Smooth muscle cell (in vitro differentiated cells): ENCODE data around the gene PRKCZ. TPM values are rescaled to one million over a fixed set of nuclear protein-coding genes. Genes with fewer than 3 reads are reported as not detected.
A peak's percentile ranks its signal among the peaks of the same experiment; 100 is the strongest.

Experiments used
- DNase-seq: peaks from one replicate; lab custom pipeline; 2025; ENCODE audit not compliant: unreplicated experiment; lab: John Stamatoyannopoulos, UW
- H2AFZ ChIP-seq: fragments of 200-600 bp; sonication (generic); 2 replicates; pipeline ENCODE4 v1.6.0; 2016; ENCODE audit warnings: antibody characterized with exemption, low read depth, mild to moderate bottlenecking
- H3F3A ChIP-seq: fragments of 200-600 bp; sonication (generic); 2 replicates; pipeline ENCODE4 v1.6.0; 2017; ENCODE audit warnings: antibody characterized with exemption, low read depth
- H3K27ac ChIP-seq: fragments of 200-600 bp; sonication (generic); 2 replicates; pipeline ENCODE4 v1.5.1; 2016; ENCODE audit warnings: low read depth, mild to moderate bottlenecking
- H3K27me3 ChIP-seq: fragments of 200-600 bp; sonication (generic); 2 replicates; pipeline ENCODE4 v1.6.1; 2016; ENCODE audit warnings: low read depth, mild to moderate bottlenecking
- H3K36me3 ChIP-seq: fragments of 200-600 bp; sonication (generic); 2 replicates; pipeline ENCODE4 v1.5.1; 2016; ENCODE audit warnings: low read depth
- H3K4me1 ChIP-seq: fragments of 200-600 bp; sonication (generic); 2 replicates; pipeline ENCODE4 v1.5.1; 2016; ENCODE audit warnings: low read depth
- H3K4me2 ChIP-seq: fragments of 200-600 bp; sonication (generic); 2 replicates; pipeline ENCODE4 v1.6.0; 2016; ENCODE audit warnings: mild to moderate bottlenecking
- H3K4me3 ChIP-seq: fragments of 200-600 bp; sonication (generic); 2 replicates; pipeline ENCODE4 v1.5.1; 2016; ENCODE audit warnings: mild to moderate bottlenecking
- H3K79me2 ChIP-seq: fragments of 200-600 bp; sonication (generic); 2 replicates; pipeline ENCODE4 v1.6.0; 2016; ENCODE audit warnings: low read depth, mild to moderate bottlenecking
- H3K9ac ChIP-seq: fragments of 200-600 bp; sonication (generic); 2 replicates; pipeline ENCODE4 v1.6.0; 2016; ENCODE audit warnings: low read depth
- H3K9me3 ChIP-seq: fragments of 200-600 bp; sonication (generic); replicated peaks from 2 replicates; pipeline ENCODE4 v1.5.1; 2016; ENCODE audit warnings: low read depth
- H4K20me1 ChIP-seq: fragments of 200-600 bp; sonication (generic); 2 replicates; pipeline ENCODE4 v1.6.0; 2016; ENCODE audit warnings: low read depth
- CTCF ChIP-seq: fragments of 200-600 bp; sonication (generic); IDR thresholded peaks from 2 replicates; pipeline ENCODE4 v1.5.1; 2017; ENCODE audit warnings: borderline replicate concordance, mild to moderate bottlenecking, antibody characterized with exemption; ENCODE audit not compliant: insufficient read depth, poor library complexity, severe bottlenecking
- WGBS: methylation state at CpG from one replicate; pipeline ENCODE4 v1.1.7; 2016; ENCODE audit warnings: low lambda C conversion rate; 5-methylcytosine and 5-hydroxymethylcytosine counted together
- polyA plus RNA-seq: library from polyadenylated mRNA; unstranded; fragments of >200 nt; fragmentation: Nextera tagmentation; extraction: Ambion mirVana; gene quantifications from 2 replicates; pipeline ENCODE4 v1.2.1, GENCODE V29; 2016
- total RNA-seq: library from RNA; depleted of rRNA; stranded (reverse); fragments of >200 nt; gene quantifications from 2 replicates; pipeline ENCODE4 v1.2.3, GENCODE V29; 2014

PRKCZ gene
- total RNA-seq = 5.8 and 22.4 TPM in 2 replicates
- polyA plus RNA-seq = 10.3 and 21.3 TPM in 2 replicates

- Histone ChIP-seq H2AFZ (peak within 1 kb of the TSS; percentile 67), H3K79me2 (no peaks in the 10 kb centered on the region), H3F3A (no peaks in the 10 kb centered on the region), H3K9me3 (no peaks in the 10 kb centered on the region), H3K4me3 (peak within 1 kb of the TSS; percentile 56), H3K4me2 (peak within 1 kb of the TSS; percentile 85), H3K36me3 (no peaks in the 10 kb centered on the region), H3K4me1 (no peaks in the 10 kb centered on the region), H3K9ac (peak within 1 kb of the TSS; percentile 40), H4K20me1 (peaks cover 14% of the 10 kb centered on the region), H3K27me3 (peaks cover 43% of the 10 kb centered on the region), H3K27ac (no peak within 1 kb of the TSS)
- no peak for TF ChIP-seq CTCF
- DNase-seq = no peak
- WGBS = 3% methylated on average over 37 of the region's 83 CpGs
These were observed at the start of gene PRKCZ for GRCh38 chr1:2049718-2050431. TSS of gene PRKCZ (plus strand) at chr1:2050411. CDS start at chr1:2050631, 220 bp downstream.

- Histone ChIP-seq H3K9ac (no peak overlapping the region), H2AFZ (no peak overlapping the region), H3K79me2 (no peaks in the 10 kb centered on the region), H3K4me2 (no peak overlapping the region), H3K4me1 (peaks cover 3% of the 10 kb centered on the region), H3K4me3 (no peak overlapping the region), H4K20me1 (no peaks in the 10 kb centered on the region), H3K36me3 (no peaks in the 10 kb centered on the region), H3K27ac (no peak overlapping the region), H3F3A (no peaks in the 10 kb centered on the region), H3K27me3 (no peaks in the 10 kb centered on the region), H3K9me3 (no peaks in the 10 kb centered on the region)
- no peak for DNase-seq
- WGBS = 93% methylated on average over 7 of the region's 7 CpGs
- no peak for TF ChIP-seq CTCF
These were observed 49.8 kb upstream of the PRKCZ start for GRCh38 chr1:2000432-2000831.

GRCh38 chr1:2000850-2001249, 49.4 kb upstream of the PRKCZ start:
- 94% methylated on average over 9 of the region's 9 CpGs for WGBS
- H3K9me3 ChIP-seq = no peaks in the 10 kb centered on the region
- TF ChIP-seq CTCF = no peak
- H3K9ac ChIP-seq = no peak overlapping the region
- no peak overlapping the region for H3K27ac ChIP-seq
- no peak overlapping the region for H3K4me2 ChIP-seq
- no peaks in the 10 kb centered on the region for H4K20me1 ChIP-seq
- H3K36me3 ChIP-seq = no peaks in the 10 kb centered on the region
- no peaks in the 10 kb centered on the region for H3K79me2 ChIP-seq
- H3K4me1 ChIP-seq = peaks cover 3% of the 10 kb centered on the region
- H2AFZ ChIP-seq = no peak overlapping the region
- DNase-seq = no peak
- no peaks in the 10 kb centered on the region for H3K27me3 ChIP-seq
- no peaks in the 10 kb centered on the region for H3F3A ChIP-seq
- no peak overlapping the region for H3K4me3 ChIP-seq
